SU-DHL-6 (cell line): Measurements from ENCODE around the gene MAP4K2.
A peak's percentile ranks its signal among the peaks of the same experiment; 100 is the strongest.

ENCODE experiments used
- H2AFZ ChIP-seq: fragments of 200-600 bp; sonication (generic); 2 replicates; pipeline ENCODE4 v1.6.1; 2014; ENCODE audit warnings: low read depth, mild to moderate bottlenecking, moderate library complexity, mixed read lengths, antibody characterized with exemption, low read length; ENCODE audit not compliant: severe bottlenecking
- H3F3A ChIP-seq: fragments of 200-600 bp; shearing (Covaris generic); 2 replicates; pipeline ENCODE4 v1.6.0; 2016; ENCODE audit warnings: antibody characterized with exemption, mild to moderate bottlenecking; ENCODE audit not compliant: insufficient read depth
- H3K27ac ChIP-seq: fragments of 200-600 bp; sonication (generic); 2 replicates; pipeline ENCODE4 v1.5.1; 2016; ENCODE audit warnings: low read depth, mild to moderate bottlenecking, low read length, moderate library complexity, mixed read lengths
- H3K27me3 ChIP-seq: fragments of 200-600 bp; sonication (generic), shearing (Covaris generic); 2 replicates; pipeline ENCODE4 v1.6.0; 2014; ENCODE audit warnings: mild to moderate bottlenecking, low read length
- H3K36me3 ChIP-seq: fragments of 200-600 bp; sonication (generic); 2 replicates; pipeline ENCODE4 v1.6.1; 2014; ENCODE audit warnings: mild to moderate bottlenecking, low read length, mixed read lengths
- H3K4me2 ChIP-seq: fragments of 300-600, 200-600 bp; shearing (Covaris generic), sonication (generic); 2 replicates; pipeline ENCODE4 v1.6.0; 2014; ENCODE audit warnings: low read length, low read depth, mild to moderate bottlenecking; ENCODE audit not compliant: poor library complexity, severe bottlenecking
- H3K4me3 ChIP-seq: fragments of 200-600 bp; sonication (generic); 2 replicates; pipeline ENCODE4 v1.5.1; 2014; ENCODE audit warnings: antibody characterized with exemption, low read length, mild to moderate bottlenecking, mixed read lengths; ENCODE audit not compliant: insufficient read depth, poor library complexity, severe bottlenecking
- H3K79me2 ChIP-seq: fragments of 200-600 bp; sonication (generic); 2 replicates; pipeline ENCODE4 v1.6.1; 2014; ENCODE audit warnings: mild to moderate bottlenecking, low read length, moderate library complexity; ENCODE audit not compliant: insufficient read depth
- H3K9ac ChIP-seq: fragments of 200-600 bp; sonication (generic); 2 replicates; pipeline ENCODE4 v1.7.0; 2014; ENCODE audit warnings: mild to moderate bottlenecking, low read length
- H3K9me2 ChIP-seq: fragments of 200-600 bp; sonication (generic); replicated peaks from 2 replicates; pipeline ENCODE4 v1.6.1; 2014; ENCODE audit warnings: low read length; ENCODE audit not compliant: insufficient read depth
- H3K9me3 ChIP-seq: fragments of 200-600 bp; sonication (generic); 2 replicates; pipeline ENCODE4 v1.6.1; 2014; ENCODE audit warnings: low read length, mixed read lengths; ENCODE audit not compliant: insufficient read depth
- H4K20me1 ChIP-seq: fragments of 200-600 bp; sonication (generic); 2 replicates; pipeline ENCODE4 v1.6.1; 2014; ENCODE audit warnings: low read depth, mild to moderate bottlenecking, antibody characterized with exemption, low read length, moderate library complexity, mixed read lengths
- EZH2phosphoT487 ChIP-seq: fragments of 200-600 bp; sonication (generic), shearing (Covaris generic); conservative IDR thresholded peaks from 2 replicates; pipeline ENCODE4 v1.6.1; 2018; ENCODE audit warnings: mild to moderate bottlenecking, antibody characterized with exemption, low read length, moderate library complexity, mixed read lengths
- TF ChIP-seq, protein P1 (sequence below): fragments of 200-600 bp; sonication (generic); IDR thresholded peaks from one replicate; pipeline ENCODE4 v1.5.1; 2017; ENCODE audit warnings: antibody characterized with exemption, mild to moderate bottlenecking, low read length, moderate library complexity; ENCODE audit not compliant: insufficient read depth, poor library complexity, severe bottlenecking

MAP4K2 gene

DNA sequence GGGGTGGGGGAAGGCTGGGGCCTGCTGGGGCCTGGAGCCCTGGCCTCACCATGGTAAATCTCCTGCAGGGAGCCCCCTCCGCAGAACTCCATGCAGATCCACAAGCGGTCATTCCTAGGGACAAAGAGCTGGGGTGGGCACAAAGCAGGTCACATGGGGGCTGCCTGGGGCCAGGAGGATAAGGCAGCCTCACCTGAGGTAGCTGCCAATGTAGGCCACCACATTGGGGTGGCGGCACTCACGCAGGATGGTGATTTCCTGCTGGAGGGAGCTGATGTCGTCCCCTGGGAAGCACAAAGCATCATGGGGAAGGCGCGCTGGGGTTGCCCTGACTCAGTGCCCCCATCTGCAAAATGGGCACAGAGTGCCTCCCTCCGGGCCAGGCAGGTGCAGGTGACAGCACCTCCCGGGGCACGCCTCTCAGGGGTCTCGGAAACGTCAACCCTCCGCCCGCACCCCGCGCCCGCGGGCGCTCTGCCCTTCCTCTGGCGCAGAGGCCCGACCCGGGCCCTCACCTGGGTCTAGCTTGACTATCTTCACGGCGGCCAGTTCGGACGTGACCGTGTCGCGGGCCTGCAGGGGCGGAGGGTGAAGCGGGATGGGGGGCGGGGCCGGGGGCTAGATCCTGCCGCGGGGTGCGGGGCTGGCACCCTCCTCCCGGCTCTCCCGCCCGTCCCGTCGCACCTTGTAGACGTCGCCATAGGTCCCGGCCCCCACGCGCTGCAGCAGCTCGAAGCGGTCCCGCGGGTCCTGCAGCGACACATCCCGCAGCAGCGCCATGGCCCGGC lies 450 bp downstream of the MAP4K2 start:
- no peaks in the 10 kb centered on the region for H3K27me3 ChIP-seq
- H3K4me2 ChIP-seq = peak overlapping the region; percentile 62
- H3K79me2 ChIP-seq = no peaks in the 10 kb centered on the region
- peak overlapping the region; percentile 80 for H3K27ac ChIP-seq
- H3K9me3 ChIP-seq = no peaks in the 10 kb centered on the region
- no peak overlapping the region for H2AFZ ChIP-seq
- TF ChIP-seq, protein P1, sequence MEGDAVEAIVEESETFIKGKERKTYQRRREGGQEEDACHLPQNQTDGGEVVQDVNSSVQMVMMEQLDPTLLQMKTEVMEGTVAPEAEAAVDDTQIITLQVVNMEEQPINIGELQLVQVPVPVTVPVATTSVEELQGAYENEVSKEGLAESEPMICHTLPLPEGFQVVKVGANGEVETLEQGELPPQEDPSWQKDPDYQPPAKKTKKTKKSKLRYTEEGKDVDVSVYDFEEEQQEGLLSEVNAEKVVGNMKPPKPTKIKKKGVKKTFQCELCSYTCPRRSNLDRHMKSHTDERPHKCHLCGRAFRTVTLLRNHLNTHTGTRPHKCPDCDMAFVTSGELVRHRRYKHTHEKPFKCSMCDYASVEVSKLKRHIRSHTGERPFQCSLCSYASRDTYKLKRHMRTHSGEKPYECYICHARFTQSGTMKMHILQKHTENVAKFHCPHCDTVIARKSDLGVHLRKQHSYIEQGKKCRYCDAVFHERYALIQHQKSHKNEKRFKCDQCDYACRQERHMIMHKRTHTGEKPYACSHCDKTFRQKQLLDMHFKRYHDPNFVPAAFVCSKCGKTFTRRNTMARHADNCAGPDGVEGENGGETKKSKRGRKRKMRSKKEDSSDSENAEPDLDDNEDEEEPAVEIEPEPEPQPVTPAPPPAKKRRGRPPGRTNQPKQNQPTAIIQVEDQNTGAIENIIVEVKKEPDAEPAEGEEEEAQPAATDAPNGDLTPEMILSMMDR = no peak
- no peak for TF ChIP-seq EZH2phosphoT487
- 0 out of 2 replicates have a peak, but pooled peaks cover 15% of the 10 kb centered on the region for H3F3A ChIP-seq
- no peaks in the 10 kb centered on the region for H3K36me3 ChIP-seq
- H3K4me3 ChIP-seq = peak overlapping the region; percentile 52
- H3K9me2 ChIP-seq = no peaks in the 10 kb centered on the region
- no peaks in the 10 kb centered on the region for H4K20me1 ChIP-seq
- peak overlapping the region; percentile 59 for H3K9ac ChIP-seq

DNA sequence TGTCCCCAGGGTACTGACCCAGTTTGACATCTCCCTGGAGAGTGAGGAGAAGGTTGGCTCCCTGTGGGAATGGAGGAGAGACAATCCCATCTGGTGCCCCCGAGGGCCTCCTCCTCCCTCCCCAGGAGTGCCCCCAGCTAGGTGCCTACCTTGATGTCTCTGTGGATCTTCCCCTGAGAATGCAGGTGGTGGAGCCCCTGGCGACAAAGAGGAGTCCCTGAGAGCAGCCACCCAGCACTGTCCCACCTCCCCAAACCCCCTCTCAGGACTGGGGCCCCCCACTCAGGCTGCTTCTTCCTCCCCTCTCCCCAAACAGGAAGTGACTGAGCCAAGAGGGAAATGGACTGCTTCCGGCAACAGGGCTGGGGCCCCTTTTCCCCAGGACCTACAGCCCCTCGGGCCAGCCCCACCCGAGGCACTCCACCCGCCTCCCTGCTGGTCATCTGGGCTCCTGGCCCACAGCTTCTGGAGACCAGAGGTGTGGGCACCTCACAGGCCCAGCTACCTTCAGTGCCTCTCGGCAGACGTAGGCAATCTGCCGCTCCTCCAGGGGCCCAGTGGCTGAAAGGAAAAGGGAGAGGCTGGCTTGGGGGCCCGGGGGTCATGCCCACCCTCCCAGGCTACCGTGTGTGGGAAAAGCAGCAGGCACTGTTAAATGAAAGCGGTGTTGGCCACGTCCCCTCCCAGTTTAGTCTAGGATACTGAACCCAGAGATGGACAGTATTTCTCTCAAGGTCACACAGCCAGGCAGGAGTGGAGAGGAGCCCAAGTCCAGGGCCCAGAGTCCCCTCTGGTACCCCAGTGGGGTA lies 1.2 kb downstream of the MAP4K2 start:
- no peak for TF ChIP-seq EZH2phosphoT487
- TF ChIP-seq, protein P1 = no peak
- Histone ChIP-seq H3K79me2 (no peaks in the 10 kb centered on the region), H3K4me3 (peak overlapping the region; percentile 52)

DNA sequence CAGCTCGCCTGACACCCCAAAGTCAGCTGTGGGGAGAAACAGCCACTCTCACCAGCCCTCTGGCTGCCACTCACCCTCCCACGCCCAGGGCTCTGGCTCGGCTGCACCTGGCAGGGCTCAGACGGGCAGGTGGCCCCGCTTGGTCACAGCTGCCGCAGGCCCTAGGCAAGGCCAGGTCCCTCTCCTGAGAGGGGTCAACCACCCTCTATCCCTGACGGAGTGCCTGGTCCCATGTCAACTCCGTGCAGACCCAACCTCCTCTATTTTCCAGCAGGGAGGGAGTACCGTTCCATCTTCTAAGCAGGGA lies 1.9 kb downstream of the MAP4K2 start:
- 0 out of 2 replicates have a peak, but pooled peaks cover 15% of the 10 kb centered on the region for H3F3A ChIP-seq
- TF ChIP-seq, protein P1 = no peak
- no peak for TF ChIP-seq EZH2phosphoT487
- H3K27me3 ChIP-seq = no peaks in the 10 kb centered on the region
- no peaks in the 10 kb centered on the region for H3K79me2 ChIP-seq
- no peaks in the 10 kb centered on the region for H3K36me3 ChIP-seq
- H4K20me1 ChIP-seq = no peaks in the 10 kb centered on the region
- H3K9me2 ChIP-seq = no peaks in the 10 kb centered on the region
- peak overlapping the region; percentile 80 for H3K27ac ChIP-seq
- H3K4me3 ChIP-seq = no peak overlapping the region
- H3K9me3 ChIP-seq = no peaks in the 10 kb centered on the region
- H3K4me2 ChIP-seq = peak overlapping the region; percentile 62
- H2AFZ ChIP-seq = no peak overlapping the region
- H3K9ac ChIP-seq = peak overlapping the region; percentile 59

More for the DNA sequence above, 1.2 kb downstream of the MAP4K2 start:
- Histone ChIP-seq H3F3A (0 out of 2 replicates have a peak, but pooled peaks cover 15% of the 10 kb centered on the region), H3K36me3 (no peaks in the 10 kb centered on the region), H3K9ac (peak overlapping the region; percentile 59), H3K9me3 (no peaks in the 10 kb centered on the region), H3K9me2 (no peaks in the 10 kb centered on the region), H3K27me3 (no peaks in the 10 kb centered on the region), H3K27ac (peak overlapping the region; percentile 80), H4K20me1 (no peaks in the 10 kb centered on the region), H3K4me2 (peak overlapping the region; percentile 62), H2AFZ (no peak overlapping the region)
